Measurements from ENCODE around the gene MMS22L.

GRCh38 chr6:97145691-97146090, 137.3 kb downstream of the MMS22L start:
- no peak for TF ChIP-seq REST (IDR thresholded peaks at IDR 0.05; ENCODE audit: insufficient read depth in 1 of 2, low read depth in 2 of 2, low read length in 2 of 2)
- TF ChIP-seq SIN3A (IDR thresholded peaks at IDR 0.05; ENCODE audit: borderline replicate concordance, insufficient read depth, low read length), result no peak
- TF ChIP-seq POLR2AphosphoS5 (IDR thresholded peaks at IDR 0.05; ENCODE audit: low read depth, low read length), result no peak
- no peak for TF ChIP-seq TAF1 (IDR thresholded peaks at IDR 0.05; ENCODE audit: borderline replicate concordance, insufficient read depth, low read length)

Data from PFSK-1 (cell line).